OCI-LY1 (cell line): Measurements from ENCODE around the gene CTRL.
"Not testable (repeated sequence)": the region's sequence is repeated elsewhere in the genome, so short reads cannot be mapped to it uniquely, and the experiment has no call there.

Experiments
- H2AFZ ChIP-seq: fragments of 200-600 bp; sonication (generic), shearing (Covaris generic); 2 replicates; pipeline ENCODE4 v1.6.0; 2014; ENCODE audit warnings: antibody characterized with exemption, mild to moderate bottlenecking, low read length
- H3F3A ChIP-seq: fragments of 200-600 bp; sonication (generic), shearing (Covaris generic); 2 replicates; pipeline ENCODE4 v1.6.0; 2014; ENCODE audit warnings: mild to moderate bottlenecking, antibody characterized with exemption, low read length, moderate library complexity; ENCODE audit not compliant: insufficient read depth
- H3K27ac ChIP-seq: fragments of 200-600 bp; sonication (generic); 2 replicates; pipeline ENCODE4 v1.5.1; 2014; ENCODE audit warnings: low read length, mixed run types, mild to moderate bottlenecking, low read depth; ENCODE audit not compliant: poor library complexity, severe bottlenecking
- H3K27me3 ChIP-seq: fragments of 200-600 bp; sonication (generic); 2 replicates; pipeline ENCODE4 v1.6.0; 2014; ENCODE audit warnings: antibody characterized with exemption, mild to moderate bottlenecking, low read length, moderate library complexity; ENCODE audit not compliant: insufficient read depth
- H3K36me3 ChIP-seq: fragments of 200-600 bp; sonication (generic); 2 replicates; pipeline ENCODE4 v1.6.1; 2014; ENCODE audit warnings: mild to moderate bottlenecking, antibody characterized with exemption, low read length, moderate library complexity, mixed read lengths; ENCODE audit not compliant: insufficient read depth
- H3K4me1 ChIP-seq: fragments of 200-600 bp; sonication (generic); 2 replicates; pipeline ENCODE4 v1.5.1; 2014; ENCODE audit warnings: mild to moderate bottlenecking, low read length, moderate library complexity; ENCODE audit not compliant: insufficient read depth, severe bottlenecking
- H3K4me2 ChIP-seq: fragments of 200-600 bp; sonication (generic), shearing (Covaris generic); 2 replicates; pipeline ENCODE4 v1.6.1; 2014; ENCODE audit warnings: low read length
- H3K4me3 ChIP-seq: fragments of 200-600 bp; sonication (generic); 2 replicates; pipeline ENCODE4 v1.5.1; 2014; ENCODE audit warnings: low read length, low read depth, mild to moderate bottlenecking, mixed read lengths; ENCODE audit not compliant: poor library complexity, severe bottlenecking
- H3K79me2 ChIP-seq: fragments of 200-600 bp; shearing (Covaris generic); 2 replicates; pipeline ENCODE4 v1.6.1; 2016; ENCODE audit warnings: mixed run types, low read length, mixed read lengths; ENCODE audit not compliant: insufficient read depth
- H3K9ac ChIP-seq: fragments of 200-600 bp; sonication (generic), shearing (Covaris generic); 2 replicates; pipeline ENCODE4 v1.6.1; 2014; ENCODE audit warnings: mild to moderate bottlenecking, low read length, mixed read lengths
- H3K9me2 ChIP-seq: fragments of 200-600 bp; sonication (generic), shearing (Covaris generic); 2 replicates; pipeline ENCODE4 v1.6.1; 2014; ENCODE audit warnings: low read depth, mild to moderate bottlenecking, low read length, mixed read lengths
- H3K9me3 ChIP-seq: fragments of 200-600 bp; shearing (Covaris generic); 2 replicates; pipeline ENCODE4 v1.6.1; 2014; ENCODE audit warnings: low read length, mixed read lengths
- H4K20me1 ChIP-seq: fragments of 200-600 bp; sonication (generic), shearing (Covaris generic); 2 replicates; pipeline ENCODE4 v1.6.0; 2016; ENCODE audit warnings: mild to moderate bottlenecking, low read length; ENCODE audit not compliant: insufficient read depth
- EZH2 ChIP-seq: fragments of 200-600 bp; sonication (generic), shearing (Covaris generic); IDR thresholded peaks from 2 replicates; pipeline ENCODE4 v1.8.0; 2017; ENCODE audit warnings: borderline replicate concordance, mixed run types, mild to moderate bottlenecking, antibody characterized with exemption, low read length, moderate library complexity, mixed read lengths
- TF ChIP-seq, protein P1 (sequence below): fragments of 200-600 bp; sonication (generic), shearing (Covaris generic); IDR thresholded peaks from 2 replicates; pipeline ENCODE4 v1.5.1; 2017; ENCODE audit warnings: mild to moderate bottlenecking, antibody characterized with exemption, low read length, moderate library complexity, mixed read lengths

Gene CTRL

GRCh38 chr16:67917140-67917851, 14.4 kb downstream of the CTRL start:
- H2AFZ ChIP-seq: no peak overlapping the region
- H3K27ac ChIP-seq: no peak overlapping the region
- no peak overlapping the region for H3K4me2 ChIP-seq
- H3F3A ChIP-seq: no peaks in the 10 kb centered on the region
- H3K4me3 ChIP-seq: no peak overlapping the region
- no peaks in the 10 kb centered on the region for H3K4me1 ChIP-seq
- no peak overlapping the region for H3K9ac ChIP-seq
- no peaks in the 10 kb centered on the region for H3K9me2 ChIP-seq
- no peaks in the 10 kb centered on the region for H4K20me1 ChIP-seq
- H3K9me3 ChIP-seq: no peaks in the 10 kb centered on the region
- H3K79me2 ChIP-seq: no peaks in the 10 kb centered on the region
- TF ChIP-seq EZH2: no peak
- TF ChIP-seq, protein P1, sequence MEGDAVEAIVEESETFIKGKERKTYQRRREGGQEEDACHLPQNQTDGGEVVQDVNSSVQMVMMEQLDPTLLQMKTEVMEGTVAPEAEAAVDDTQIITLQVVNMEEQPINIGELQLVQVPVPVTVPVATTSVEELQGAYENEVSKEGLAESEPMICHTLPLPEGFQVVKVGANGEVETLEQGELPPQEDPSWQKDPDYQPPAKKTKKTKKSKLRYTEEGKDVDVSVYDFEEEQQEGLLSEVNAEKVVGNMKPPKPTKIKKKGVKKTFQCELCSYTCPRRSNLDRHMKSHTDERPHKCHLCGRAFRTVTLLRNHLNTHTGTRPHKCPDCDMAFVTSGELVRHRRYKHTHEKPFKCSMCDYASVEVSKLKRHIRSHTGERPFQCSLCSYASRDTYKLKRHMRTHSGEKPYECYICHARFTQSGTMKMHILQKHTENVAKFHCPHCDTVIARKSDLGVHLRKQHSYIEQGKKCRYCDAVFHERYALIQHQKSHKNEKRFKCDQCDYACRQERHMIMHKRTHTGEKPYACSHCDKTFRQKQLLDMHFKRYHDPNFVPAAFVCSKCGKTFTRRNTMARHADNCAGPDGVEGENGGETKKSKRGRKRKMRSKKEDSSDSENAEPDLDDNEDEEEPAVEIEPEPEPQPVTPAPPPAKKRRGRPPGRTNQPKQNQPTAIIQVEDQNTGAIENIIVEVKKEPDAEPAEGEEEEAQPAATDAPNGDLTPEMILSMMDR: no peak
- no peaks in the 10 kb centered on the region for H3K27me3 ChIP-seq
- H3K36me3 ChIP-seq: peaks cover 8% of the 10 kb centered on the region; the same call in 1 of the 2 replicates

DNA sequence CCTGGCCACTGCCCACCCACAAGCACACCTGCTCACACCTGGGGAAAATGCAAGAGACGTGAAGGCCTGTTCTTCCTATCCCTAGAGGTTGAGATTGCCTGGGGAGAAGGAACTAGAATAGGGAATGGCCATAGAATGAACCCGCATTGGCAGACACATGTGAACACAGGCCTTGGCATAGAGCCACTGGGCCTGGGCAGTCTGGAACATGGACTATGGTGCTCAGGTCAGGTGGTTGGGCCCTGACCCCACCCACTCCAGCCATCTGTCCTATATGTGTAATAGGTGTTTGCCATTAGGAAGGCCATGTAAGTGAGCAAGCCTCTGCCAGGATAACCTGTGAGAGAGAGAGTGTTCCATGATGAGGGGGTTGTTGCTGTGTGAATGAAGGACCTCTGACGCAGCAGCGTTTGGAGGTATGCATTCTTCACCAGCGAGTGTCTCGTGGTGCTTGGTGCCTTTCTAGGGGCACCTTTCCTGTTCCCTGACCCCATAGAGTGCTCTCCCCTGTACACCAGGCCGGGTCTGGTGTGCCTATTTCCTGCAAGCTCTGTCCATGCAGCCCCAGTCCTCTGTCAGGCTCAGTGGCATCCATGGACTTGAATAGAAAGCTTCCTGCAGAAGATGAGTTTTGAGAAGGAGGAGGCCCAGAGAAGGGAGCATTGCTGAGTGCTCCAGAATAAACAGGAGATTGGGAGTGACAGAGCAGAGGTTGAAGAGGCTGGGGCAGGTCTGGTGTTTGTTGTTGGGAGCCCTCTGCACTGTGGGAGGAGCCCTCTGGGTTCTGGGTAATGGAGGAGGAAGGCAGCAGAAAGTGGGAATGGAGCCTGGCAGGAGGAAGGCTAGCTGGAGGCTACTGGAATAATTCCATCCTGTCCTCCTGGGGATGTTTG, 15.6 kb downstream of the CTRL start:
- Histone ChIP-seq H3K27me3 (no peaks in the 10 kb centered on the region), H3K79me2 (no peaks in the 10 kb centered on the region), H3K4me3 (no peak overlapping the region), H4K20me1 (no peaks in the 10 kb centered on the region), H3K9me2 (no peaks in the 10 kb centered on the region), H3K27ac (no peak overlapping the region), H2AFZ (no peak overlapping the region), H3F3A (no peaks in the 10 kb centered on the region), H3K9ac (no peak overlapping the region), H3K4me2 (no peak overlapping the region), H3K9me3 (no peaks in the 10 kb centered on the region), H3K4me1 (no peaks in the 10 kb centered on the region), H3K36me3 (peaks cover 14% of the 10 kb centered on the region; the same call in 1 of the 2 replicates)
- no peak for TF ChIP-seq EZH2
- TF ChIP-seq, protein P1: no peak

DNA sequence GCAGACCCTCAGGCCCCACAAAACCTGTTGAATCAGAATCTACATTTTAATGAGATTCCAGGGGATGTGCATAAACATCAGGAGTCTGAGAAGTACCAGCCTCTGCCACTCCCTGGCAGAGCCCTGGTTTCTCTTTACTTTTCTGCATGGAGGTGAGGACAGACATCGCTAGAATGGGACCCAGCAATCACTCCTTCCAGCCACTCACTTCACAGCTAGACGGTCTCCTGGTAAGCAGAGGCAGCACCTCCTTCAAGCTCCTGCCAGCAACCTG, 16.2 kb downstream of the CTRL start:
- H3K79me2 ChIP-seq, H2AFZ ChIP-seq, H4K20me1 ChIP-seq, H3K27me3 ChIP-seq, H3K4me2 ChIP-seq, H3K9me2 ChIP-seq, H3K4me1 ChIP-seq, H3K27ac ChIP-seq, H3K9me3 ChIP-seq, H3K9ac ChIP-seq, H3F3A ChIP-seq, H3K4me3 ChIP-seq: not testable (repeated sequence)
- H3K36me3 ChIP-seq: peaks cover 15% of the 10 kb centered on the region; the same call in 1 of the 2 replicates
